ENCODE data around the gene REXO1.

Gene REXO1

GRCh38 chr19:1790054-1790792 lies 58.1 kb downstream of the REXO1 start:
- no peak for DNase-seq

- DNase-seq, result no peak
Measured at GRCh38 chr19:1789261-1790041, 58.8 kb downstream of the REXO1 start.

GRCh38 chr19:1787116-1787515 lies 61.2 kb downstream of the REXO1 start:
- no peak for DNase-seq

- DNase-seq, result no peak
Measured at GRCh38 chr19:1786668-1787067, 61.6 kb downstream of the REXO1 start.

GRCh38 chr19:1785310-1785709 lies 63.0 kb downstream of the REXO1 start:
- no peak for DNase-seq

GRCh38 chr19:1783874-1784273 lies 64.4 kb downstream of the REXO1 start:
- no peak for DNase-seq

- no peak for DNase-seq
Measured at GRCh38 chr19:1783354-1783753, 64.9 kb downstream of the REXO1 start.

- DNase-seq, result no peak
Measured at GRCh38 chr19:1782521-1782920, 65.8 kb downstream of the REXO1 start.

GRCh38 chr19:1780272-1780958 lies 67.9 kb downstream of the REXO1 start:
- DNase-seq, result no peak

GRCh38 chr19:1779574-1779973 lies 68.7 kb downstream of the REXO1 start:
- no peak for DNase-seq

- no peak for DNase-seq
Measured at GRCh38 chr19:1777149-1777548, 71.1 kb downstream of the REXO1 start.

- no peak for DNase-seq
Measured at GRCh38 chr19:1776606-1777147, 71.6 kb downstream of the REXO1 start.

- no peak for DNase-seq
Measured at GRCh38 chr19:1775951-1776605, 72.2 kb downstream of the REXO1 start.

GRCh38 chr19:1774989-1775772 lies 73.1 kb downstream of the REXO1 start:
- no peak for DNase-seq

- DNase-seq, result no peak
Measured at GRCh38 chr19:1773184-1773583, 75.1 kb downstream of the REXO1 start.

- no peak for DNase-seq
Measured at GRCh38 chr19:1770866-1771576, 77.3 kb downstream of the REXO1 start.

- DNase-seq, result no peak
Measured at GRCh38 chr19:1769645-1769985, 78.7 kb downstream of the REXO1 start.

- DNase-seq, result no peak
Measured at GRCh38 chr19:1768918-1769644, 79.2 kb downstream of the REXO1 start.

GRCh38 chr19:1768248-1768647 lies 80.0 kb downstream of the REXO1 start:
- no peak for DNase-seq

- DNase-seq, result peak; percentile 38
Measured at GRCh38 chr19:1767464-1767933, 80.8 kb downstream of the REXO1 start.

All from NCI-H1436 (cell line).